GM12892 (cell line): ENCODE data around the gene GAS6.

ENCODE experiments used
- DNase-seq: peaks from one replicate; pipeline ENCODE4 v3.0.0; 2011; ENCODE audit not compliant: insufficient read length
- FAIRE-seq: peaks from 2 replicates; lab custom pipeline; 2011; peaks lifted over from hg19 to GRCh38; lab: Jason Lieb, UNC
- POLR2A ChIP-seq: IDR thresholded peaks from 2 replicates; pipeline ENCODE4 v1.6.1; 2011; ENCODE audit warnings: low read depth, low read length, control low read depth
- POLR2AphosphoS5 ChIP-seq: IDR thresholded peaks from 2 replicates; pipeline ENCODE4 v1.6.1; 2011; ENCODE audit warnings: low read depth, low read length, control low read depth
- TAF1 ChIP-seq: IDR thresholded peaks from 2 replicates; pipeline ENCODE4 v1.6.1; 2011; ENCODE audit warnings: low read depth, mild to moderate bottlenecking, control low read depth, low read length, borderline replicate concordance

GAS6 gene

GRCh38 chr13:113860665-113861432, 3.0 kb downstream of the GAS6 start:
- DNase-seq: no peak
- no peak for FAIRE-seq
- no peak for TF ChIP-seq POLR2AphosphoS5
- no peak for TF ChIP-seq POLR2A
- no peak for TF ChIP-seq TAF1

- FAIRE-seq (no peak), DNase-seq (no peak)
- no peak for TF ChIP-seq POLR2AphosphoS5
- TF ChIP-seq TAF1: no peak
- no peak for TF ChIP-seq POLR2A
Measured at GRCh38 chr13:113860051-113860664, 3.7 kb downstream of the GAS6 start.

GRCh38 chr13:113859311-113860050, 4.4 kb downstream of the GAS6 start:
- TF ChIP-seq TAF1: no peak
- no peak for TF ChIP-seq POLR2A
- FAIRE-seq (no peak), DNase-seq (no peak)

- FAIRE-seq (no peak), DNase-seq (no peak)
- TF ChIP-seq POLR2A: no peak
Measured at GRCh38 chr13:113857531-113858195, 6.2 kb downstream of the GAS6 start.

GRCh38 chr13:113856716-113857065, 7.2 kb downstream of the GAS6 start:
- TF ChIP-seq POLR2AphosphoS5: no peak
- TF ChIP-seq TAF1: no peak
- TF ChIP-seq POLR2A: no peak
- FAIRE-seq (no peak), DNase-seq (no peak)

- no peak for FAIRE-seq
- TF ChIP-seq POLR2AphosphoS5: no peak
- no peak for TF ChIP-seq TAF1
- TF ChIP-seq POLR2A: no peak
- no peak for DNase-seq
Measured at GRCh38 chr13:113855931-113856715, 7.8 kb downstream of the GAS6 start.

- no peak for DNase-seq
- TF ChIP-seq POLR2A: no peak
- no peak for TF ChIP-seq POLR2AphosphoS5
- TF ChIP-seq TAF1: no peak
- FAIRE-seq: no peak
Measured at GRCh38 chr13:113855012-113855921, 8.6 kb downstream of the GAS6 start.

- peak; percentile 9 for DNase-seq
- TF ChIP-seq TAF1 (no peak), POLR2AphosphoS5 (no peak), POLR2A (no peak)
- no peak for FAIRE-seq
Measured at GRCh38 chr13:113854238-113855011, 9.5 kb downstream of the GAS6 start.

- FAIRE-seq: no peak
- TF ChIP-seq TAF1: no peak
- TF ChIP-seq POLR2AphosphoS5: no peak
- no peak for TF ChIP-seq POLR2A
- peak; percentile 21 for DNase-seq
Measured at GRCh38 chr13:113853518-113854237, 10.2 kb downstream of the GAS6 start.
